ENCODE results near the gene AHNAK. TPM values are rescaled to one million over a fixed set of nuclear protein-coding genes. Genes with fewer than 3 reads are reported as not detected.

Gene AHNAK
- polyA plus RNA-seq, 2 of the 4 experiments (the other 2 are of a cell fraction): 43.3 to 82.0 TPM

GRCh38 chr11:62471603-62472002 is 75.0 kb downstream of the AHNAK start:
- 95% methylated on average over 7 of the region's 7 CpGs for WGBS (ENCODE audit: missing lambda C conversion rate)

More at GRCh38 chr11:62471603-62472002, 75.0 kb downstream of the AHNAK start:
- TF ChIP-seq EHF (CRISPR knock-in tag; IDR thresholded peaks at IDR 0.05) (no peak), ZFP36 (IDR thresholded peaks at IDR 0.05; ENCODE audit: borderline replicate concordance, partially characterized antibody) (no peak), HOXA7 (CRISPR knock-in tag; IDR thresholded peaks at IDR 0.05) (no peak), REST (IDR thresholded peaks at IDR 0.05) (no peak), MAFK (IDR thresholded peaks at IDR 0.05; ENCODE audit: partially characterized antibody) (no peak), HEYL (CRISPR knock-in tag; IDR thresholded peaks at IDR 0.05) (no peak), JUNB (IDR thresholded peaks at IDR 0.05) (no peak), CBX8 (IDR thresholded peaks at IDR 0.05) (no peak), FOSB (CRISPR knock-in tag; IDR thresholded peaks at IDR 0.05) (no peak), CBX2 (IDR thresholded peaks at IDR 0.05; ENCODE audit: borderline replicate concordance, low read depth) (no peak), RFX5 (IDR thresholded peaks at IDR 0.05) (no peak), PBX3 (IDR thresholded peaks at IDR 0.05) (no peak), CEBPB (IDR thresholded peaks at IDR 0.05) (no peak), CHD2 (IDR thresholded peaks at IDR 0.05; ENCODE audit: low read length, partially characterized antibody) (no peak), MYC (IDR thresholded peaks at IDR 0.05; ENCODE audit: borderline replicate concordance, low read length) (no peak), CTCF (IDR thresholded peaks at IDR 0.05) (no peak), POLR2AphosphoS2 (conservative IDR thresholded peaks at IDR 0.05; ENCODE audit: low read length) (no peak), HOXB5 (CRISPR knock-in tag; IDR thresholded peaks at IDR 0.05) (no peak), MAZ (IDR thresholded peaks at IDR 0.05; ENCODE audit: borderline replicate concordance, low read depth, low read length) (no peak)
- TF ChIP-seq, protein P1, sequence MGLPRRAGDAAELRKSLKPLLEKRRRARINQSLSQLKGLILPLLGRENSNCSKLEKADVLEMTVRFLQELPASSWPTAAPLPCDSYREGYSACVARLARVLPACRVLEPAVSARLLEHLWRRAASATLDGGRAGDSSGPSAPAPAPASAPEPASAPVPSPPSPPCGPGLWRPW (IDR thresholded peaks at IDR 0.05): no peak
- Histone ChIP-seq H3K4me2 (peak overlapping the region; percentile 72; the same call in 2 of the 3 replicates), H3K9me3 (no peaks in the 10 kb centered on the region), H3K27ac (peak overlapping the region; percentile 37 to 88; a peak in 5 of 6 replicates), H3K4me1 (peaks cover 34% of the 10 kb centered on the region), H3K4me3 (no peak overlapping the region)
- POLR2A ChIA-PET: no interaction called here
- no peak for DNase-seq (ENCODE audit: low read depth in 1 of 2, low spot score in 1 of 2)
- no peak for FAIRE-seq
- CTCF ChIA-PET: no interaction called here
- peak; percentile 45 to 63; a peak in 5 of 6 replicates for ATAC-seq

All from A549 (cell line).